GM20431 (cell line): ENCODE results near the gene ATP8A2.
"Not testable (repeated sequence)": the region's sequence is repeated elsewhere in the genome, so short reads cannot be mapped to it uniquely, and the experiment has no call there.

Source experiments
- in situ Hi-C: fragments of 300-500 bp; cut with MseI, MboI; formaldehyde crosslinking; loops from one replicate; pipeline ENCODE4 v1.15.0; 2020; ENCODE audit warnings: low sequenced_read_pairs; ENCODE audit not compliant: unreplicated experiment

ATP8A2 gene

DNA sequence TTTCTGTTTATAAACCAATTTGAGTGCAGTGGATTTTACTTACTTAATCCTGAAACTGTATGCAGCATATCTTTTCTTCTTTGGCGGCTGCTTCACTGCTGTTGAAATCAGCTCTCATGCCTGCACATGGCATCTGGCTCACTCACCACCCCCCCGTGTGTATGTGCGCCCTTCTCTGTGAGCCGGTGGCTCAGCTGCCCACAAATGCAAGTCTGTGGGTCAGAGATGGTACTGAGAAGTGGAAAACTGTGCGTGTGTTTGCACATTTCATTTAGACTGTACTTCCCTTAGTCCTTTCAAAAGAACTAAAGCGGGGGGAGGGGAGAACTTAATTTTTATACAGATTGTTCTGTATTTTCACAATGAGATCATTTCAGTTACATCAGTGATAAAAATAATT is 372.4 kb downstream of the ATP8A2 start:
- in situ Hi-C loops, result no loop called here

DNA sequence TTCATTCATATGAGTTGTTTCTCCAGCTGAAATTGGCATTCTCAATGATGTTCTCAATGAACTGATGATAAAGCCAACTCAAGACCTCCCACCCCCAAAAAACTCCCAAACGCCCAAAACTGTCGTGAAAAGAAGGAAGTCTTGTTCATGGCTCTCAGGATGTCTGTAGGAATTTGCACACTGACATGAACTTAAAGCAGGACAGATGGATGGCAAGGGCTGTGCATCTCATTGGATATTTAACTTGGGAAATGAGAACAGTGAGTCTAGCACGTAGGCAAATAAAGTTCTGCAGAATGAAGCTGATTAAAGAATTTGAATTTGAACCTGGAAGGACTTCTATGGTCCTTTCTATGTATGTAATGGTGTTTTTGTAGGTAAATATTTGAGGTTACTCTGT is 374.4 kb downstream of the ATP8A2 start:
- in situ Hi-C loops, result no loop called here

DNA sequence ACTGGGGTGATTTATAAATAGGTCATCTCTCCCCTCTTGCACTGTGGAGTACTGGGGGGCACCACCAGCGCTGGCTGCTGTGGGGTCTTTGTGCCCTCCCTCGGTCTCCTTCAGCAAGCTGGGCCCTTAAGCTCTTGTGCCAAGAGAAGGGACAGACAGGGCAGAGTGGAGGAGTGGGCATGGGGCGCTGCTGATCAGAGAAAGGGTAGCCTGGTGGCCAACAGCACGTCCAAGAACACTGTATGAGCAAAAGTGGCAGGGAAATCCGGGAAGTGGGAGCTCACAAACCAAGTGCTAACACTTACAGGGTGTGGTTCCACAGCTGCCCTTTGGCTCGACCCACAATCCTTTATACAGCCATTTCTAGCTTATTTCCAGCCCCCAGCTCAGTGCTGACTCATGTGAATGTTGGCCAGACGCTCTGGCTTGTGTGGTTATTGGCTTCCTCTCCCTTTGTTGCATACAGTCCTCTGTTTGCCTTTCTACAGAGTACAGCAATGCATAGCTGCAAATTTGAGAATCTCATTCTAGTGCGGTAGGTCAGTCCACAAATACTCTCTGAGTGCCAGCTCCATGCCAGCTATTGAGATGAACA is 381.3 kb downstream of the ATP8A2 start:
- in situ Hi-C loops, result no loop called here

DNA sequence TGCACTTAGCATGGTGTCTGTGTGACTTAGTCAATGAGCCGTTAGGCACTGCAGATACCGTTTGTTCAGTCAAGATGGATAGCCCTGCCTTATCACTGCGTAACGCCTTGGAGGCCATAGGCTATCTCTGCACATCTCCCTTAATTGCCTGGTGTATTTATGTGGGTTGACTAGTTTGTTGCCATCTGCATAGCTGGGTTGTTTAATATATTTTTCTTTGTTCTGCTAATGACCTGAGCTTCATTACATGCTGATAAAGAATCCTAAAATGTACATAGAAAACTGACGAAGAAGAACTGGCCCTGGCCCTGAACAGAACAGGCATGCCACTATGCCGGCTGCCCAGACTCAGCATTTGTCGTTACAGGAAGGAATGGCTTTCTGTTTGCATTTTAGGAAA is 382.2 kb downstream of the ATP8A2 start:
- in situ Hi-C loops, result no loop called here

DNA sequence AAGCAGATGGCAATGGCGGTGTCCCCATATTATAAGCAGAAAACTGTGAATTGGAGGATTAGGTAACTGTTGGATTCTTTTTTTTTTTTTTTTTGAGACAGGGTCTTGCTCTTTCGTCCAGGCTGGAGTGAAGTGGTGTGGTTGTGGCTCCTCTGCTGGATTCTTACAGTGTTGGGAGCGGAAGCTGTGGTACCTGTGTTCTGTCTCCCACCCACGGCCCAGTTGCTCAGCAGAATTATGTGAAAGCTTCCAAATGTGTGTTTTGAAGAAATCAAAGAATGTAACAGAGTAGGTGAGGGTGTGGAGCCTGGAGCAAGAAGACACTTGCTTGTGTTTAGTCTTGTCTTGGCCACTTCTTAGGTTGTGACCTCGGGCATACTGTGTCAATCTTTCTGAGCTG is 384.5 kb downstream of the ATP8A2 start:
- in situ Hi-C loops, result no loop called here

DNA sequence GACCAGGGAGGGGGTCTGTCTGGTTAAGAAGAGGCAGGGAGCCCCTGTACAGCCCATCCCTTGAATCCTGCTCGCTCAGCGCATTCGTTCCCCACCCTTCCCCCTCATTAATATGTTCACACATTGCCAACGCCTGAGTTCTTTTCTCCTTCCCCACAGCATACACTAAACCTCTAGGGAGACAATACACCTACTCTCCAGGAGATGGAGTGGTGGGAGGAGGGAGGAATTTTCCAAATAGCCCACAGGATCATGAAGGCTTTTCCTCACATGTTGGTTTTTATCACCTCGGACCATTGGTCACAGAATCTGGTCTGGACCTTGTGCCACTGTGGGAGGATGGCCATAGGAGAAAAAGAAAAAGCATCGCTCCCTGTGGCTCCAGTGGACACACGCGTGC is 385.1 kb downstream of the ATP8A2 start:
- in situ Hi-C loops, result no loop called here

DNA sequence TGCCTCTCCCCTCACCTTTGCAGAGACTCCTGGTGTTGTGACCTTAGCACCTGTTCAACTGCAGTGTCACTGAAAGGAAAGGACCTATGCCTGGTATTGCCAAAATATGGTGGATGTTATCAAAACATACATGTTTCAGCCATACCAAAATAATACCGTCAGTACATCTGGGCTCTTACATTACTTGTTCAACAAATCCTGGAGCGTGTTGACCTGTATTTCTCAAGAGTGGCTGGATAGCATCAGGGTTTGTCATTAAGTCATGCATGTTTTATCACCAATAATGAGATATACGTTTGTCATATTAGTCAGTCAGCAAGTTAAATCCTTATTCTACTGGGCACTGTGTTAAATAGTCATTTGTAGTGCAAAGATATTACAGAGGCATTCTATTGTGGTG is 389.3 kb downstream of the ATP8A2 start:
- in situ Hi-C loops, result no loop called here

DNA sequence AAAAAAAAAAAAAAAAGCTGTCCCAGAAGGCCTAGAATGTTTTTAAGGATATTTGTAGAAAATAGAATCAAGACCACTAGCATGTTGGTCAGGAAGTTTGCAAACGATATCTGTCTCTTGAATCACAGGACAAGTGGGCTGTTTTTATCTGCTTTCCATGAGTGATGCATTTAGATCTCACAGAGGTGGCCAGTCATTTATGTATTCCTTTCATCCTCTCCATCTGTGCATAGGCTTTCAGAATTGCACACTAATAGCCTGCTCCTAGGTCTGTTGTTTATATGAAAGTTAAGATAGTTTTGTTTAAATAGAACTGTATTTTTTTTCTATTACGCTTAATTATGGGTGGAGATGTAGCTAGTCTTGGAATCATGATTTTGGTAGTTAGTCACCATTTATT is 390.5 kb downstream of the ATP8A2 start:
- in situ Hi-C loops, result no loop called here

DNA sequence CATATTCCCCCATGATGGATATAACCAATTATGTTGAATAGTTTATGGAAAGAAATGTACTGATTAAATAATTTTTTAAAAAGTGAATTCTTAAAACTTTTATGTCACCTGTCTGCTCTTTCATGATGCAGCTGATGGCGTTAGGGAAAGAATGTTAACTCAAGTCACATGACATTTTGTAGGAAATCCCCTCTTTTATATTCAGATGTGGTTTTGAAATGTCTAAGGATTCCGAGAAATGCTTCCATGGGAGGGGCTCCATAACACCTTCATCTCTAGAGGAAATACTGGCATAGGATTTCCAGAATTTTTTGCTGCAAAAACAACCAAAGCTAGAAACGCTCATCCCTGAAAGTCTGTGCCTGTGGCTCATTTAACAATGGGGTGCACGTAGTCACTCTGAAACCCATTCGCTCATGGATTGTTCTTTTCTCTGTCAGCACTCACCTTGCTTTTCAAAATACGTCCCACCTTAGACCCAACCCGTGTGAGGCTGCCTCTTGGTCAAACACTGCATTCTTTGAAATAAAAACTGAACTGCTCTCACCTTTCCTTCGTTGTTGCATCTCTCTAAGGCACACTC is 391.1 kb downstream of the ATP8A2 start:
- in situ Hi-C loops, result no loop called here

DNA sequence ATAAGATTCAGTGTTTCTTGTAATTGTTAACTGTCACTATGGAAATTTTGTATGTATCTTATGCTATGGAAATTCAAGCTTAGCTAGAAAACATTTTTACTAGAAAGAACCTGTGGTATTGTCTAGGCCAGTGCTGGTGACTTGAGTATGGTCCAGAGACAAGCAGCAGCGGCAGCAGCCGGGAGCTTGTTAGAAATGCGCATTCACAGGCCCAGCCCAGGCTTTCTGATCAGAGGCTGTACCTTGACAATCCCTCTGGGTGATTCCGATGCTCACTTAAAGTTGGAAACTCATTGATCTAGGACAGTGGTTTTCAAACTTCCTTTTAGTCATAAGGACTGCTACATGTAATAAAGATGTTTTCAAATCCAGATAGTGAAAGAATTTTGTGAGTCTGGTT is 392.6 kb downstream of the ATP8A2 start:
- in situ Hi-C loops, result no loop called here

DNA sequence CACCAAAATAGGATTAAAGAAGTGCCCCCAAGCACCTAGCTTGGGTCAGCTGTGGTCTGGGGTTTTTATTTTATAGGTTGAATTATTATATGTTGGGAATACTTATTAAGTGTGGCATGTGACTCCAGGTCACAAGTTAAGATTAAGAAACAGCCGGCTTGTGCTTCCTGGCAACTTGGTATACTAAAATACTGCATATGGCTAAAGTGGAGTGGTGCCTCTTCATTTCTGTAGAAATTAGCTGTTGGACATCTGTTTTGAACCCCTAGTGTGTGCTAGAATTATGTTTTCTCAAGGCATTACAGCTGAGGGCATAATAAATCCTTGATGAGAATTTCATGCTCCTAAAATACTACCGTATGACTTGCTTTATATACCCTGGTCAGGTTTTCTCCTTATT is 393.5 kb downstream of the ATP8A2 start:
- in situ Hi-C loops, result no loop called here

DNA sequence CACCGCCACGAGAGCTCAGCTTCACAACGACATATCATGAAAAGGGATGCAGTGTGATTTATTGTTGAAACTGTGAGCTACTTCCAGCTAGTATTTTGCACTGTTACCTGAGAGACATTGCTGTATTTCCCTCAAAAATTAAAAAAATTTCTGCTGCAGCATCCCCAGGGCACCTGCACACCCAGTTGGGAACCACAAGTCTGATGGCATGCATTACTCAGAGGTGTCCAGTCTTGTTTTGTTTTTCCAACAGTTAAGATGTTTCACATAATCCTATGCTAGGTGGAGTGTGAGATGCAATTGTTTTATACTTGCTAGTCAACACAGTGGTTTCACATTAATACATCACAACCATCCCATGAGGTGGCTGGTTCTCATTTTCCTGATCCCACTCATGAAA is 394.8 kb downstream of the ATP8A2 start:
- in situ Hi-C loops, result no loop called here

DNA sequence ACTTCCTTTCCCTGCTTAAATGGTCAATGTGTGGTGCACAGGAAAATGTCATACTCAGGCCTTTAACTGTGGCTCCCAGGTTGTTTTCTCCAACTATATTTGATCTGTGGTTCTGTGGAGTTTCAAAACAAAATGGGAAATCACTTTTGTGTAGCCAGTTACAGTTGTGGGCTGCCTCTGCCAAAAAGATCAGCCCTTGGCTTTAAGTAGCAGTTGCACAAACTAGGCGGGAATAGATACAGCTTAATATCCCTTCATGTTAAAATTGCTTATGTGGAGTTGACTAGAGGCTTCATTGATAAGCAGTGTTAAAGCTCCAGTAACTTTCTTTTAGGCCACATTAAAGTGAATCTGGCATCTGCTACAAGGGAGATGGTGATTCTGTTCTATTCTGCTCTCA is 395.2 kb downstream of the ATP8A2 start:
- in situ Hi-C loops, result no loop called here

DNA sequence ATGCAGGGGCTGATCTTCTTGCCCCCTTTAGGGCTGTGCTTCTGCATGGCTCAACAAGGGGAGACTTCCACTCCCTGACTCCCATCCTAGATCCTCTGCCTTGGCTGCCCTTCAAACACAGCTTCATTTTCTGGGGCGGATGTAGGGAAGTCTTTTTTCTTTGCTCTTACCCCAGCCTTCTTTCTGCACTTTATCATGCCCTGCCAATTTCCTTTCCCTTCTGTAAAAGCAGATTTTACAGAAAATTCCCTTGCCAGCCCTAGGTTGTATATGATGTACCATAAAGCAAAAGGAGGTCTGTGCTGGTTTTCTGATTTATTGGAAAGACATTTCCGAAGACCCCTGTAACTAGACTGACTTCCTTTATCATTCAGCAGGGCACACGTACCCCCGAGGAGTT is 396.6 kb downstream of the ATP8A2 start:
- in situ Hi-C loops, result no loop called here

DNA sequence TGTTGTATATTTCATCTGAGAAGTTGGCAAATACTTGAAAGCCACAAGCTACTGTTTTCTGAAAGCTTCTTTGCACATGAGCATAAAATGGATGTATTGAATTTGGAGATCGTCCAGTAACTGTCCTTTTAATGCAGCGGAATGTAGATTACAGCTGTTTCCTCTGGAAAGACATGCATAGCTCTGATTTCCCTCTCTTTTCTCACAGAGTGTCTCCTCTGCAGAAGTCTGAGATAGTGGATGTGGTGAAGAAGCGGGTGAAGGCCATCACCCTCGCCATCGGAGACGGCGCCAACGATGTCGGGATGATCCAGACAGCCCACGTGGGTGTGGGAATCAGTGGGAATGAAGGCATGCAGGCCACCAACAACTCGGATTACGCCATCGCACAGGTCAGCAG is 397.1 kb downstream of the ATP8A2 start:
- in situ Hi-C loops, result no loop called here

DNA sequence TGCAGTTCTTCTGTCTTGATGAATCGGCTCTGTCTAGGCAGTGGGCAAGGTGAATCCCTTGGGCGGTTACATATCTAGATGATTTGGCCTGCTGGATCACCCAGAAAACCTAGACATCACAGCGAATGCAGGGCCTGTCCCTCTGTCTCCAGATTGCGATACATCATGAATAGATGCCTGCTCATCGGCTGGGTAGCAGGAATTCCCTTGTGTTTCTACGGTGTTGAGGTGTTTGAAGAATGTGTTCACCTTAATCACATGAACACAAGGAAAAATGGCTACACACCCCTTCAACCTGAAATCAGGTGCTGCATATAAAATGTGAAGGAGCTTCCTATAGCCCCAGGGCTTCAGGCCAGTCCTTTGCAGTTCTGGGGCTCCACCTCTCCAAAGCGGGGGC is 398.8 kb downstream of the ATP8A2 start:
- in situ Hi-C loops, result no loop called here

DNA sequence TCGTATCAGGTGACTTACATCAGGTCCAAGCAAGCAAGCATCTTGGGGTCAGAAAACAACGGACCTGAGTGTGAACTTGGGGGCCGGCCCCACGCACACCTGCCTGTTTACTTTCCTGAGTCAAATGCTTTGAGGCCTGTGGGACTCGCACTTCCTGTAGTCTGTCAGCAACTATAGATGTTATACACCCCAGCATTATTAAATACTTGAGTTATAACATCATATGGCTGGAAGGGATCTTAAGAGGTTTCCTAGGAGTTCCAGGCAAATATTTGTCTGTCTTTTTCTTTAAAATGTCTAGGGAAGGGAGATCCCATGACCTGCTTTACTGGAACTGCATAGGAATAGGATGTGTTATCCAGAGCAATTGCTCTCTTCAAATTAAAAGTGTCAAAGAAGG is 399.4 kb downstream of the ATP8A2 start:
- in situ Hi-C loops, result no loop called here

DNA sequence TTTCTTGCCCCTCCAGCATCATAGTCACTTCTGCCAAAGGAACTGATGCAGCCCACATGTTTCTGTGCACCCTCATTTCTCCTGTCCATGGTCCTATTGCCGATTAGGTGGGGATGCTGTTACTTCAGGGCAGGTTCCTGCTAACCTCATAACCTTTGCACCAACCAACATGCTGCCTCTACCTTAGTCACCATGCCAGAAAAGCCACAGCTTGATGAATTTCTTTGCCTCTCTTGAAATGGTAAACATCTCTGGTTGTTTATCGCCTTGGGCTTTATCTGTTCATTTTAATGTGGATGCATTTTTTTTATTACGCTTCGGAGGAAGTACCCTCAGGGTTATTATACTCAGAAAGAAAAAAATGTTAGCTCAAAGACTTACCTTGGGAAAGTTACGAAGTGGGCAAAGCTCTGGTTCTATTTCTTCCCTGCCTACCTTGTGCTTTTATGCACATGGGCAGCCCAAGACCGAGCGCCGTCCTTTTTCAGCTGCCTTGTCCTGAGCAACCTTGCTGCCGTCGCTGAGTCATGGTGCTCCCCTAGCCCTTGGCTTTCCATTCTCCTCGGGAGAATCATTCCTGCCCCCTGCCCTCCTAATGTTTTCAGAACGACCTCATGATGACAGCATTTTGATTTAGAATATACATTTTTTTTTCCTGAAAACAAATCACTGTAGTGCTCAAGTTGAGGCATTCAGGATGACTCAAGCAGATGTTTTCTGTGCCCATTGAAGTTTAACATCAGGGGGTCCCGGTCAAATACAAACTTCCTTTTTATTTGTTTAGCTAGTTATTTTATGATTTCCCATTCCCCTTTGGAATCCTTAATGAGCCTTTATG is 400.1 kb downstream of the ATP8A2 start:
- in situ Hi-C loops, result no loop called here

DNA sequence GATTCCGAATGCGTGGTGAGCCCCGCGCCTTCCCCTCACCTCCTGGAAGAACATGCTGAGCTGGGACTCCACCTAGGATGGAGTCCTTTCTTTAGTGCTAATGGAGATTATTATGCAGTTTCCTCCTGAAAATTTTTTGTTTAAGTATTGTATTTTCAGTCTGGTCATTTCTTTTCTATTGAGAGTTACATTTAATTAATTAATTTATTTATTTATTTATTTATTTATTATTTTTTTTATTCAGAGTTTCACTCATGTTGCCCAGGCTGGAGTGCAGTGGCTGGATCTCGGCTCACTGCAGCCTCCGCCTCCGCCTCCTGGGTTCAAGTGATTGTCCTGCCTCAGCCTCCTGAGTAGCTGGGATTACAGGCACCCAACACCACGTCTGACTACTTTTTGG is 400.8 kb downstream of the ATP8A2 start:
- in situ Hi-C loops, result not testable (repeated sequence)

DNA sequence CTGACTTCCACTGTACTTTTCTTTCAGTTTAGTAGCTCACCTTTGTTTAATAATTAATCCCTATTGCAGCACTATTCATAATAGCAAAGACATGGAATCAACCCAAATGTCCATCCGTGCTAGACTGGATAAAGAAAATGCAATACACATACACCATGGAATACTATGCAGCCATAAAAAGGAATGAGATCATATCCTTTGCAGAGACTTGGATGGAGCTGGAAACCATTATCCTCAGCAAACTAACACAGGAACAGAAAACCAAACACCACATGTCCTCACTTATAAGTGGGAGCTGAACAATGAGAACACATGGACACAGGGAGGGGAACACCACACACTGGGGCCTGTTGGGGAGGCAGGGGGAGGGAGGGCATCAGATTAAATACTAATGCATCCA is 402.3 kb downstream of the ATP8A2 start:
- in situ Hi-C loops, result not testable (repeated sequence)

DNA sequence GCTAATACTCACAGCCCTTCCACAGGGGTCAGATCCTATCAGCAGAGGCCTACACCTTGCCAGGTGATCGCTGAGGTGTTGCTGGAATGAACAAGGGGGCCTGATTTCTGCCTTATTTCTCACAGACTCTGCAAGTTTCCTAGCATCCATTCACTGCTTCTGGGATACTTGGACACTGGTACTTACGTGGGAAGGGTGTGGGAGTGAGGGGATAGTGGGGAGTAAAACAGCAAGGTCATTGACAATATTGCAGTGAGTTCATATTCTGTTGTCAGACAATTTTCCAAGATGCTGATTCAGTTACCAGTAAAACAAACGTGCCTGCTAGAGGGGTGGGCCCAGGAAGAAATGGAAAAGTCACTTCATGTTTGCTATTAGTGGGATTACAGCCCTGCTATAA is 403.5 kb downstream of the ATP8A2 start:
- in situ Hi-C loops, result no loop called here

DNA sequence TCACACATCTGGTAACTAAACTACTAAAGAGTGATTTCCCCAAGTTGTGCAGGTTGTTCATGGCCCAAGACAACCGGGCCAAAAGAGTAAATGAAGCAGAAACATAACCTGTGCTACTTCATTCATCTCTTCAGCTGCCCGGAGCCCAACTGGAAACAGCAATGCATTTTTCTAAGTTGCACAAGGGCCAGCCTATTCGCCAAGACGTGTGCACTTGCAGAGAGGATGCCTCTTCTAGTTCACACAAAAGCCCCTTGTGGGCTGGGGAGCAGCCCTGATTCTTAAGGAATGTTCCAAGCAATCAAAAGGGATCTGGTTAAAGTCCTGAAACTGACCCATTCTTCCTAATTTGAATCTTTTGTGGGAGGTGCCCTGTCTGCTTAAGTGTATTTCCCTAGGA is 404.2 kb downstream of the ATP8A2 start:
- in situ Hi-C loops, result no loop called here
